K562 (cell line): Measurements from ENCODE around the gene ETNK1. TPM values are rescaled to one million over a fixed set of nuclear protein-coding genes. Genes with fewer than 3 reads are reported as not detected.

ENCODE experiments used
- polyA plus RNA-seq, 8 experiments: library from polyadenylated mRNA; depleted of rRNA in 4 of 8; stranded (reverse) in 5 of 8; unstranded in 3 of 8; fragments of >200 nt; fragmentation: Nextera tagmentation in 2 of 8; fragmentation: Illumina TruSeq in 1 of 8; extraction: Ambion mirVana in 2 of 8; extraction: Trizol in 1 of 8; gene quantifications; 2 replicates each; pipeline versions ENCODE4 v1.2.1 to v1.2.3, GENCODE V29; 2011 to 2014; ENCODE audit warnings: inconsistent platforms in 1 of 8, missing spikeins in 1 of 8
- small RNA-seq: library from RNA; depleted of rRNA; stranded (forward); fragments of <200 nt; gene quantifications from one replicate; pipeline ENCODE3, GENCODE V24; 2014
- total RNA-seq, 7 experiments: library from RNA; depleted of rRNA in 6 of 7; stranded (reverse); fragments of >200 nt in 6 of 7; fragmentation: Illumina TruSeq in 2 of 7; extraction: Trizol in 2 of 7; gene quantifications; 2 replicates each; pipeline versions ENCODE4 v1.2.1 to v1.2.3, GENCODE V29; 2011 to 2021; ENCODE audit warnings: low replicate concordance in 1 of 7

The ETNK1 gene
- total and polyA plus RNA-seq, 9 of the 15 experiments (the other 6 are each of a cell fraction or from before 2014, with no cell fraction given): 10.0 to 70.5 (median 36.0) TPM

Small RNA genes lying within 50 kb of the gene (small RNA-seq; reads per million reads assigned to genes)
- not detected for gene RPS27P22

Other genes with a start within 250 kb of the ETNK1 start
- 6.6 and 13.2 TPM in 2 replicates for gene C2CD5, start 80.6 kb upstream of the ETNK1 start, total RNA-seq (2014; rRNA removed)
- gene C2CD5, start 80.6 kb upstream of the ETNK1 start, total RNA-seq (2014; rRNA removed; fragmentation: Illumina TruSeq; extraction: Trizol): 16.0 and 16.8 TPM in 2 replicates
- 14.3 and 14.4 TPM in 2 replicates for gene C2CD5, start 80.6 kb upstream of the ETNK1 start, total RNA-seq (2015; rRNA removed; fragmentation: Illumina TruSeq; extraction: Trizol)
- gene C2CD5, start 80.6 kb upstream of the ETNK1 start, total RNA-seq (2021): 15.4 and 16.4 TPM in 2 replicates
- 22.8 and 24.1 TPM in 2 replicates for gene C2CD5, start 80.6 kb upstream of the ETNK1 start, polyA plus RNA-seq (2011; rRNA removed)
- gene C2CD5, start 80.6 kb upstream of the ETNK1 start, polyA plus RNA-seq (2014; fragmentation: Illumina TruSeq; extraction: Trizol): 14.7 and 18.8 TPM in 2 replicates
- gene C2CD5, start 80.6 kb upstream of the ETNK1 start, polyA plus RNA-seq (2014; fragmentation: Nextera tagmentation; extraction: Ambion mirVana): 1 to 10 TPM; 5.1 to 9.3 TPM
- gene C2CD5, start 80.6 kb upstream of the ETNK1 start, polyA plus RNA-seq (2014; rRNA removed): 10.9 and 16.4 TPM in 2 replicates